Skeletal muscle cell (primary cell): ENCODE measurements around the gene PNMA1.
A peak's percentile ranks its signal among the peaks of the same experiment; 100 is the strongest.

Experiments used
- DNase-seq: peaks from one replicate; pipeline ENCODE4 v3.0.0-alpha.2; 2010; ENCODE audit warnings: low read depth
- H3K4me3 ChIP-seq: 2 replicates; pipeline ENCODE4 v1.5.1; 2011; ENCODE audit warnings: low read depth, mild to moderate bottlenecking, control low read depth, low read length, moderate library complexity

Gene PNMA1

DNA sequence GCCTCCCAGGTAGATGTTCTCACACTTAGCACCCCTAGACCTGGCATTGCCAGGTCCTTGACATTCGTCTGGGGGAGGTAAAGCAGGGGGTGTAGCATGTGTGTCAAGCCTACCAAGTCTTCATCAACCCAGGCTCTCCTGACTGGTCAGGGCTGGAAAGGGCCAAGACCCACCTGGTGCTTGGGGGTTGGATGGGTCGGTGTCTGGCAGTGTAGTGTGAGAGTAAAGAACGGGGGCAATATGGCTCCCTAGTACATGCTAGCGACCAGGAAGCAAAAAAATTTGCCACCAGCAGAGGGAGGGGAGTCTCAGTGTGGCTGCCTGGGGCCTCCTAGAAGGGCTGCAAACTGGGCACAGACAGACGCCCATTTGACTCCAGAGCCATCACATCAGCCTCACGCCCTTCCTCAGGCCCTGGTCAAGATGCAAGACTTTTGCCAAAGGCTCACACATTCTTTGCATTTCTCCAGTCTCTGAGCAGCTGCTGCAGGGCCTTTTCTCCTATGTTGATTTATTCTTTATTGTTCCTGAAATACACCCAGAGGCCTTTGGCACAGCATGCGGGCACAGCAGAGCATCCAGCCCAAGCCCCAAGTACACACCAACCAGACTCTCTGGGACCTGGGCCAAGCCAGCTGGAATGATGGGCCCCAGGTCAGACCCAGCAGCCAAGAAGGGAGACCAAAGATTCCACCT is 38.3 kb upstream of the PNMA1 start:
- H3K4me3 ChIP-seq: no peak overlapping the region
- DNase-seq: peak; percentile 52

DNA sequence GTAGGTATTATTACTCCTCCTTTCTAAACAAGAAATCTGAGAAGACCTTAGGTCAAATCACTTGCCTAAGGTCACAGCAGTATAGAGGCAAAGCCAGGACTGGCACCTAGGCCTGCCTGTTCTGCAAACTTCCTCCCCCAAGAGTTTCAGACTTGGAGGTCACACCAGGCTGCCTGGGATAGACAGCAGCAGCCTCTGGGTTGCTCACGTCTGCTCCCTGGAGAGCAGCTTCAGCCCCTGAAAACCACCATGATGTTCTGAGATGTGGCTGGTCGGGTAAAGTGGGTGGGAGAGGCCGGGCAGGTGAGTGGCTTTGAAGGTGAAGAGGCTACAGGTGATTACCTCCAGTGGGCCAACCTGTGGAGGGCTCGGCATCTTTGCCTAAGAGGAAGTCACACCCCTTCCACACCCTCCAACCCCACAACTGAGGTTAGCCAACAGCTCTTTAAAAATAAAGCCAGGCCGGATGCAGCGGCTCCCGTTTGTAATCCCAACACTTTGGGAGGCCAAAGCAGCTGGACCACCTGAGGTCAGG is 37.0 kb upstream of the PNMA1 start:
- no peak overlapping the region for H3K4me3 ChIP-seq
- DNase-seq: no peak

DNA sequence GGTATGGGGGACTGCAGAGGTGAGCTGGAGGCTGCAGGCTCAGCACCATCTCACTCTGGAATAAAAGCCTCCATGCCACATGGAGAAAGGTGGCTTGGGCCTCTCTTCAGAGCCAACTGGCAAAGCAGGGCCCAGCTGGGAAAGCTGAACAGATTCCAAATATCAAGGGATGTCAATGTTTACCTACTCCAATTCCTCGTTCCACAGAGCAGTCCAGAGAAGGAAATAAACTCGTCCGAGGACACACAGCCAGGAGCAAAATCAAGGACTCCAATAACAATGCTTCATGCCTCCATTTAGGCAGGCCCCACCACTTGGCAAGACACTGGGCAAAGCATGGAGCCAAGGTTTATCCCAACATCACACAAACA is 36.3 kb upstream of the PNMA1 start:
- no peak for DNase-seq
- H3K4me3 ChIP-seq: no peak overlapping the region

DNA sequence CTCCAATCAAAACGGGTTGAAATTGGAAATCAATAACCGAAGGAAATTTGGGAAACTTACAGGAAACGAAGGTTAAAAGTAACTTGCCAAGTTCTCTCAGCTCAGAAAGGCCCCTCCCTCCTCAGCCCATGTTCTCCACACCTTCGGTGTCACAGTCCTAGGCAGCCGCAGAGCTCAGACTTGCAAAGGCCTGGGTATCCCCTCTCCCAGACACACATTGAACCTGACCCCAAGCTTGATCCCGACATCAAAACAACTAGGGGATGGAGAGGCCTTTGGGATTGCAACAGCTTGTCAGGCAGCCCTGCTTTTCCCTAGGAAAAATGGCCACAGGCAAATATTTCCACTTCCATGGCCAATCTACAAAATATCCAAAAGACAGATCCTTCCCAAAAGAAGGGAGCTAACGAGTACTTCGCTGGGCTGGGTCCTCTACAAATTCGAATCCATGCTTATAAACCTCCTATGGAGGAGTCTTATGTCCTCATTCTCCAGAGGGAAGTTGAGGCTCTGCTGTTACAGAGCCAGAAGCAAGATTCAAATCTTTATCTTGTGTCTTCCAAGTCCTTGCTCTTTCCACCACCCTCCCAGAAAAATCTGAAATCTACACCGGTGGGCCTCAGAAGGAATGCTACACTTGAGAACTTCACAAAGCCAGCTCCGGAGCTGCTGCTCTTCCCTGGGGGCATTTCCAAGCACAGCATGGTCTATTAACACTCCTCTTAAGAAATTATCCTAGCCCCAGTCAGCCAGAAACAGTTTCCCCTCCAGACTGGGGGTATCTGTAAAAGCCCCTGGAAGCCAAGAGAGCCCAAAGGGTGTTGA is 35.7 kb upstream of the PNMA1 start:
- H3K4me3 ChIP-seq: no peak overlapping the region
- no peak for DNase-seq

DNA sequence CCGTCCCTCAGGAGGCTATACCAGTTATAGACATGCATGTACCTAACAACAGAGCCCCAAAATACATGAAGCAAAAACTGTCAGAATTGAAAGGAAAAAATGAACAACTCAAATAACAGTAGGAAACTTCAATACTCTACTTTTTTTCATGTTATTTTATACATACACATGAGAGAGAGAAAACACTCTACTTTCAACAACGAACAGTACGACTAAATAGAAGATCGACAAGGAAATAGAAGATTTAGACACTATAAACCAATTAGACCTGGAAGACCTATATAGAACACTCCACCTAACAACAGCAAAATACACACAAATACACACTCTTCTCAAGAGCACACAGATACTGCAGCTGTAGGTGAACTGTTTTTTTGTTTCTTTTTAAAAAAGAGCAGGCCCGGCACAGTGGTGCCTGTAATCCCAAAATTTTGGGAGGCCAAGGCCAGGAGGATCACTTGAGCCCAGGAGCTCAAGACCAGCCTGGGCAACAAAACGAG is 34.7 kb upstream of the PNMA1 start:
- no peak overlapping the region for H3K4me3 ChIP-seq
- no peak for DNase-seq

DNA sequence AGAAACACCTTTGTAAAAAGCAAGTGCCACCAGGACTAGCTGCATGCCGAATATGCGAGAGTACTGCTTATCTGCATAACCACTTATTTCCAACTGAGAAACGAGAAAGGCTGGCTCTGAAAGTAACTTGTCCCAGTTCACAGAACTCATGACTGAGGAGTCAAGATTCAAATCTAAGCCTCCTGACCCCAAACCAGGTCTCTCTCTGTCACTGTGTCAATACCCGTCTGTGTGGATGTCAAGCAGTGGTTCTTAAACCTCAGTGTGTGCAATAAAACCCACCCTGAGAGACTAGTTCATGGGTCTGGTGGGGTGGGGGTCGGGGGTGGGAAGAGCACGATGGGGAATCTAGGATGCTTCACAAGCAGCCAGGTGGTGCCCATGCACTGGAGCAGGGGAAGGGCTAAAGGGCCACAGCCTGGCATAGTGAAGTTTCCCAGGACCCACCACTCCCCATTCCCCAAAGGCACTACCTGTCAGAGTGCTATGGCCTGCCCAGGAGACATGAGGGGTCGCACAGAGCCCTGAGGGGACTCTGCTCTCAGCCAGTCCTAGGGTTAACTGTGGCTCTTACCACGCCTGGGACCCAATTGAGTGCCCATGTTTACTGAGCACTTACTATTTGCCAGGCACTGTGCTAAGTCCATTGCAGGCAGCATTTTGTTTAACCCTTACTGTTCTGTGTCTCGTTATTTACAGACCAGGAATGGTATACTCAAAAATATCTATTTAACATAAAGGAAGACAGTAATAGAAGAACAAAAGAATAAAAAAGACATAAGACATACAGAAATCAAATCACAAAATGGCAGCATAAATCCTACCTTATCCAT is 33.4 kb upstream of the PNMA1 start:
- DNase-seq: no peak
- H3K4me3 ChIP-seq: no peak overlapping the region

DNA sequence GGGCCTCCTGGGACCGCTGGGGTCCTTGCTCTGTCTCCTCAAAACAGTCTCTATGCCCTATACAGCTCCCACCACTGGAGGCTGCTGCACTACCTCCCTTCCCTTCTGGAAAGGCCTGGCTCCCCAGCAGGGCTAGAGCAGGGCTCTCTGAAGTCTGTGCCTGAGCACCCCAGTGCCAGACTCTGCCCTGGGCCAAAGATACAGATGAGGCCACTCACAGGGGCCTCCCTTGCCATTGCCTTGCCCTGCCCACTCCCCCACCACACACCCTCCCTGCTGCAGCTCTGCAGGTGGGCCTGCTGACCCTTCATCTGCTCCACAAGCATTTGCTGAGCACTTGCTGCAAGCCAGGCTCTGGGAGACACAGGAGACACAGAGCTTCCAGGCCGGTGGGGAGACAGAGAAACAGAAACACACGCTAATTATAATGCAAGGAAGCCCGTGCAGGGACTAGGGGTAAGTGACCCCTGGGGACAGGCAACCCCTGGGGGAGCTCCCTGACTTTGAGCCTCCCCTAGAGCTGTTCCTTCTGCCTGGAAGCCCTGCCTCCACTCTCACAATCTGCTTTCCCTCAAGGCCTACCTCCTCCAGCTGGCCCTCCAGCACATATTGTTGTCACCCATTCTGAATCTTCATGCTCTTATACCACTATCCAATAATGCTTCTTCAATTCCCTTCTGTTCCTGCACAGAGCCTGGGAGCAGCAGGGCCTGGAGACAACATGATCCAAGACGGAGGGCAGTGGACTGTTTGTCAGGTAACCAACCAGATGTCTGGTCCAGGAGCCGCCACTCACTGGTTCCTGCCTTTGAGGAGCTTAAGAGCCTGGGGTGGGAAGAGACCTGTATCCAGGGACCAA is 32.6 kb upstream of the PNMA1 start:
- no peak overlapping the region for H3K4me3 ChIP-seq
- no peak for DNase-seq

DNA sequence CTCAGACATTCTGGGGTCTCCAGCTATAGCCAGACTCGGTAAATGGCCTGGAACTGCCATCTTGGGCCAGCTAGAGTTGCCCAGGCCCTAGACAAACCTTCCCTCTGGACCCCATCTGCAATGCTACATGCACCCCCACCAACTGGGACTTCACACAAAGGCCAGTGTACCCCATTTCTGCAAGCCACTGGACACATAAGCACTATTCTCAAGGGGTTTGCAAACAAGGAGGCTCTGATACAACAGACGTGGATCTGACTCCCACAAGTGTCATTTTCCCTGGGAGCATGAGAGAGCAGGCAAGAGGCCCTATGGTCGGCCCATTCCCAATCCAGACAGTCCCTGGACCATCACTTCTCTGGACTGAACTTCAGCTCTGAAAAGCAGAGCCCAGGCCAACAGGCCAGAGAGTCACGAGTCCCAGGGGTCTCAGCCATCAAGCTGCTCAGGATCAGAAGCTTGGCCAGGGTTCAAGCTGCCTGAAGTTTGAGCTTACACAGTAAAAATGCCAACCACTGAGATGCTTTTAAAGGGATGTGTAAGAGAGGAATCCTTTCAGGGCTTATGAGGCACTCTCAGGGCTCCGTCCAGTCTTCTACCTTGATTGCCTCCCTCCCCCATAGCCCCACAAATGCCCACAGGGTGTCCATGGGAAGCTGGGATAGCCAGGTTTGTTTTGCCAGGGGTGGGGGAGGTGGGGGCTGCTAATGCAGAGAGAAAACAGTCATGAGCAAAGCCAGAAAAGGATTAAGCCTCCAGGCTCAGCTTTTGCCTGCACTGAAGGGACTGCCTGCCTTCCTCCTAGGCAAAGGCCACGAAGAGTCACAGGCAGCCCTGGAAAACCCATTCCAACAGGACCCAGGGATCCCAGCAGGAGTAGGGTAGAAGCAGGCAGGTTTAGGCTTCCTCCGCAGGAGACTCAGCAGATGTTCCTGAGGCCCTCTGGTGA is 31.7 kb upstream of the PNMA1 start:
- no peak for DNase-seq
- no peak overlapping the region for H3K4me3 ChIP-seq

DNA sequence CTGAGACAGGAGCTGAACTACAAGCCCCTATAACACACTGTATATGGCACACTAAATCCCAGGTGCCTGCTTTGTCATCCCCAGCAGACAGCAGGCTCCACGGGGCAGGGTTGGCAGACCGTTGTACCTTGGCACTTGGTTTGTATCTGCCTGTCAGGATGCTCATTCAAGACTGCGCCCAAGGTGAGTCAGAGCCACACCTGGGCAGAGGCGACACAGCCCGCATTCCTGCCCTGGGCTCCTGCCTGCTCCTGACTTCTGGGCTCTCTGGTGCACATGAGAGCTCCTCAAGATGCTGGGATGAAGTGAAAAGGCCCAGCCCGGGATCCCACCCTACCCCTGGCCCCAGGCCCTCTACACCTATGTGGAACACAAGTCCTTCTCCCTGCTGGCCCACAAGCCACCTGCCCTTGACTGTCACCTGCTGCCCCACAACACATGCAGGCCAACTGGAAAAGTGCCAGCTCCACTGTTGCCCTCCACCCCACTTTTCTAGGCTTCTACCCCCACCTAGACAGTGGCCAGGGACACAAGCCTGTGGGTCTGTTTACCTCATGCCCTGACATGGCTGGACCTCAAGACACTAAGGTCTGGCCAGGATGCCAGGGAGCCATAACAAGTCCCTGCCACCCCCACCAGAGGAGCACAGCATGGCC is 30.8 kb upstream of the PNMA1 start:
- no peak for DNase-seq
- no peak overlapping the region for H3K4me3 ChIP-seq

DNA sequence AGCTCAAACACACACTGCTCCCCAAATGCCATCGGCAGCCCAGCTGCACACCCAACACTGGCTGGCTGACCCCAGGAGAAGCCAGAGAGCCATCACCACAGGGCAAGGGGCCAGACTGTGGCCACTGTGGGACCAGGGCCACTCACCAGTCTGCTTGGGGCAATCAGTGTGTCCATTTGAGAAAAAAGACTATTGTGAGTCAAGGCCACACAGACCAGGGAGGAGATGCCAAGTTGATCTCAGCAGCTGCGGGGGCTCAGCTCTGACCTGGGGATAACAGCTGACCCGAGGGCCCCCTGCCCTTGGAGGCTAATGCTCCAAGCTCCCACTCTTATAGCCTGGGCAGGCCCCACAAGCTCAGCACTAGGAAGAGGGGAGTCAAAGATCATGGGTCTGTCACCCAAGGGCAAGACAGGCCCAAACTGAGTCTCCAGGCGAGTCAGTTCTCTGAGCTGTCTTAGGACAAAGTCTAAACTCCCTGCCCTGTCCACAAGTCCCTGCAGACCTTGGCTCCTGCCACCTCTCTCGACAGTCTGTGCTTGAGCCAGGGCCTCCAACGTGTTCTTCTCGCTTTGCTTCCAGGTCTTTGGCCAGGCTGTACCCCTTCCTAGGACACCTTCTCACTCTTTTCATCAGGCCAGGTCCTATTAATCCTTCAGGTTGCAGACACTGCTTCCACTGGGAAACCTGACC is 30.1 kb upstream of the PNMA1 start:
- no peak overlapping the region for H3K4me3 ChIP-seq
- no peak for DNase-seq

DNA sequence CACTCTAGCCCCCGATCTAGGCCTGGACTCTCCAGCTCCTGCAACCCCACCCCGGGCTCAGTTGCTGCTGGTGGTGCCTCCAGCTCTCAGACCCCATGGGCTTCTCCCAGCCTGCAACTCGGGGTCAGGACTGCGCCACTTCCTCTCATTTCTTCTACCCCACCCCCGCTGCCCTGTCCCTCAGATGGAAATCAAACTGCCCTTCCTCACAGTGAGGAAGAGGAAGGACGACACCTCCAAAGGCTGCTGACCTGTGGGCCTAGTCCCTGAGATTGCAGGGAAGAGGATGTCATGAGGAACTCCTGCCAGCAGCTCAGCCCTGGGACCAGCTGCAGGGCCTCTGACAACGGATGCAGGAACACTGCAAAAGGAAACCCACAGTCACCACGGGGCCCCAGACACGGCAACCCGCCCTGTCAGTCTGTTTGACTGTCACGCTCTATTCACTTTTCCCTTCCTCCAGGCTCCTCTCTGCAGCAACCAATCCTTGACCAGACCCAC is 29.3 kb upstream of the PNMA1 start:
- DNase-seq: no peak
- H3K4me3 ChIP-seq: no peak overlapping the region

DNA sequence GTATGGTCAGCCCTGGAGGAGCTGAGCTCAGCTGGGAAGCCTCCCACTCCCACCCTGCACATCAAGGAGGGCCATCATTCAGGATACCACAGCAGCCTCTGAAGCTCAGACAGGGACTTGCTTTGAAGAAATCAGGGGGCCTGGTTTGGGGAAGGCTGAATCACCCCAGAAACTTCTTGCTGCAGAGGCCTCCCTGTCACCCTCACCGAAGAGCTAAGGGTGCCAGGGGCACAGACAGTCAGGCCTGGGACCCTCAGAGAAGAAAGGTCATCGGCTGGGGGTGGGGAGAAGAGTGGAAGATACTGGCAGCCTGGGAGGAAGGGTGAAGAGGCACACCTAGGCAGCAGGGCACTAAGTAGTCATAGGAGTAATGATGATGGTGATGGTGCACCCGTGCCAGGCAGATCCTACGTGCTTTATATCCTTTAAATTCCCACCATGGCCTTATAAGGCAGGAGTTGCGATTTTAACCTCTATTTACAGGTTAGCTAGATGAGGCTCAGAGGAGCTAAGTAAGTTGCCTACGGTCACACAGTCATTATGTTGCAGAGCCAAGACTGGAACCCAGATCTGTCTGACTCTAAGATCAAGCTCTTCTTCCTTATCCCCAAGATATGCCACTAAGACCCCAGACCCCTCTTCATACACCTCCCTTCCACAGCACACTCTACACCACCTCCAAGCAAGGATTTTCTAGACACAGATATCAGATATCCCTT is 28.5 kb upstream of the PNMA1 start:
- DNase-seq: no peak
- no peak overlapping the region for H3K4me3 ChIP-seq

DNA sequence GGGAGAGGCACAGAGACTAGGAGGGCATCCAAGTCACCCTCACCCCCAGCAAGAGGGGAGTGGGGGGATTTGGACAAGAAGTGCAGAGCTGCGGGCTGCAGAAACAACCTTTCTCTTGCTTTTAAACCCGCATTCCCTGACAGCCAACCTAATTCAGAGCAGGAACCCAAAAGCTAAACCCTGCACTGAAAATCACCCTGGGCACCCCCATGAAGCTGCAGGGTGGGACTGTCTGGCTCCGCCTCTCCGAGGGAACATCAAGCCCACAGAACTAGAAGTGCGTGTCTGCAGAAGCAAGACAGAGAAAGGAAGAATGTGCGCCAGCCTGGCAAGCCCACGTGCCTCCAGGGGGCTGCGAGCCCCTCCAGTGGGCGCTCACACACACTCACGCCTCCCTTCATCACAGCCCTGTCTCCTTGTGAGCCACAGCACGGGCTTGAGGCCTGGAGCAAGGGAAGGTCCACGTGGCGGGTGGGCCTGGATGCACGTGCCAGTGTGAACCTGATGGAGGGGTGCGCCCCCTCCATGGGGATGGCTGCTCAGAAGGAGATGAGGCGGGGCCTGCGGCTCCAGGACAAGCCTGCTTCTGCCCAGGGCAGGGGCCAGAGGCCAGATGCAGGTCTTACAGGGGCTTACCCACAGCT is 27.8 kb upstream of the PNMA1 start:
- H3K4me3 ChIP-seq: peak overlapping the region; percentile 15
- DNase-seq: no peak

DNA sequence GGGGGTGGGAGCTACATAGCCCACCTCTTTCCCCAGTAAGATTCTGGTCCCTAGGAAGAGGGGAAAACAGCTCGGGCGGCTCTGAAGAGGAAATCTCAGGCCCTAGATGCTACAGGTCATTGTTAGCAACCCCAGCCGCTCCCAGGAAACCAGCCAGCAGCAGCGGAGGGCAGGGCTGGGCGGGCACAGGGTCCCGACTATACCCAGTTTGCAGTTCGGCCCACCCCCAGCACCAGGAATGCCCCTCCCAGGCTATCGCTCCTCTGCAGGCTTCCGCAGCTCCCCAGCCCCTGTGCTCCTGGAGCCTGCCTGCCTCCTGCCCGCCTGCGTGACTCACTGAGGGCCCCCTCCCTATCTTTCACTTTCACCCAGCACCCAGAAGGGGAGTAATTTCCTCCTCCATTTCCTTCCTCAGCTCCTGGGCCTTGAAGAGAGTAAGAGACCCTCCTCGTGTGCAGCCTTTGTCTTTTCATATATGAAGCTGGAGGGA is 27.2 kb upstream of the PNMA1 start:
- DNase-seq: no peak
- H3K4me3 ChIP-seq: peak overlapping the region; percentile 15

DNA sequence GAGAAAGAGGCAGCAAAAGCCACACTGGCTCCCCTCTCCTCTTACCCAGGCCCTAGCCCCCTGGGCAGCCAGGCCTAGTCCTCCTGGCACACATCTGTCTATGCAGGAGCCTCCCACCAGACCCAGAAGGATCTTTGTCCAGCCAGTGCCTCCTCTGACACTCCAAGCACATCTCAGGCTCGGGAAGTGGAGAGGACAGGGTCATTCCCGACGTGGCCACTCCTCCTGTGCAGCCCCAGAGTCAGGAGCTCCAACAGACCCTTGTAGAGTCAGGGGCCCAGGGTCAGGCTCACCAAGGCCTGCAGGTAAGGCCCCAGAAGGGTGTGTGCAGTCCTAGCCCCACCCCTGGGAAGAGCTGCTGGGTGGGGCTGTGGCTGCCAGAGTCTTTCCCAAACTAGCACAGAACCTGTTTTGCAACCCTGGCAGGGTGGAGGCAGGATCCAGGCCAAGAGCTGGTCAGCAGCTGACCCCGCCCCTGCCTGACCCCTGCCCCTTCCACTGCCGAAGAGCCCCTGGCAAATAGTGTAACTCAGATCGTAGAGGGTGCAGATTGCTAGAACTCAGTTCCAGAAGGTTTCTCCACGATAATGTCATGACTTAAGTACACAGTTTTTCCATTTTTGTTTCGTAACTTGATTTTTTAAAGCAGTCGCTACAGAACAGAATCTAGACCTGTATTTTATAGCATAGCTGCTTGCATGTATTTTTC is 26.6 kb upstream of the PNMA1 start:
- no peak overlapping the region for H3K4me3 ChIP-seq
- no peak for DNase-seq
